GM18499 (cell line): ENCODE data around the gene NLRP2B.
"Not testable (repeated sequence)": the region's sequence is repeated elsewhere in the genome, so short reads cannot be mapped to it uniquely, and the experiment has no call there.

Experiments used
- ATAC-seq: cut with Tn5 transposase; IDR thresholded peaks from one replicate; pipeline ENCODE4 v1.9.1; 2021; ENCODE audit warnings: moderate number of reproducible peaks; ENCODE audit not compliant: insufficient read depth, unreplicated experiment

Gene NLRP2B

DNA sequence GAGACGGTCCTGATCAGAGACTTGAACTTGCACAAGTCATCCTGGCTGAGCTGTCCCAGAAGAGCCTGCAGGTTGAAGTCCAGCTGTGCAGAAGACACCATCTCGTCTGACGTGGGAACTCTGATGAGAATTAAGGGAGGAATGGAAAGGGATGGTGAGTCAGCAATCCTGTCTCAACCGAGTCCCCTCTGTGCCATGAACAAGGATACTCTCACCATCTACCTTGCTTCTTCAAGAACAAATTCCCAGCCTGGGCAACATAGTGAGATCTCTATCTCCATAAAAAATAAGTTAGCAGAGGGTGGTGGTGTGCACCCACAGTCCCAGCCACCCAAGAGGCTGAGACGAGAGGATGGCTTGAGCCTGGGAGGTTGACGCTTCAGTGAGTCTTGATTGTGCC lies at the start of gene NLRP2B:
NLRP2B (minus strand) TSS at position 101 of the 400 bp plus-strand sequence.
- ATAC-seq: no peak

DNA sequence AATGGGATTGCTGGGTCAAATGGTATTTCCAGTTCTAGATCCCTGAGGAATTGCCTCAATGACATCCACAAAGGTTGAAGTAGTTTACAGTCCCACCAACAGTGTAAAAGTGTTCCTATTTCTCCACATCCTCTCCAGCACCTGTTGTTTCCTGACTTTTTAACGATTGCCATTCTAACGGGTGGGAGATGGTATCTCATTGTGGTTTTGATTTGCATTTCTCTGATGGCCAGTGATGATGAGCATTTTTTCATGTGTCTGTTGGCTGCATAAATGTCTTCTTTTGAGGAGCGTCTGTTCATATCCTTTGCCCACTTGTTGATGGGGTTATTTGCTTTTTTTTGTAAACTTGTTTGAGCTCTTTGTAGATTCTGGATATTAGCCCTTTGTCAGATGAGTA lies 45.9 kb upstream of the NLRP2B start:
- not testable (repeated sequence) for ATAC-seq

- no peak for ATAC-seq
These were observed 1.3 kb upstream of the NLRP2B start for GRCh38 chrX:57681341-57681740.

DNA sequence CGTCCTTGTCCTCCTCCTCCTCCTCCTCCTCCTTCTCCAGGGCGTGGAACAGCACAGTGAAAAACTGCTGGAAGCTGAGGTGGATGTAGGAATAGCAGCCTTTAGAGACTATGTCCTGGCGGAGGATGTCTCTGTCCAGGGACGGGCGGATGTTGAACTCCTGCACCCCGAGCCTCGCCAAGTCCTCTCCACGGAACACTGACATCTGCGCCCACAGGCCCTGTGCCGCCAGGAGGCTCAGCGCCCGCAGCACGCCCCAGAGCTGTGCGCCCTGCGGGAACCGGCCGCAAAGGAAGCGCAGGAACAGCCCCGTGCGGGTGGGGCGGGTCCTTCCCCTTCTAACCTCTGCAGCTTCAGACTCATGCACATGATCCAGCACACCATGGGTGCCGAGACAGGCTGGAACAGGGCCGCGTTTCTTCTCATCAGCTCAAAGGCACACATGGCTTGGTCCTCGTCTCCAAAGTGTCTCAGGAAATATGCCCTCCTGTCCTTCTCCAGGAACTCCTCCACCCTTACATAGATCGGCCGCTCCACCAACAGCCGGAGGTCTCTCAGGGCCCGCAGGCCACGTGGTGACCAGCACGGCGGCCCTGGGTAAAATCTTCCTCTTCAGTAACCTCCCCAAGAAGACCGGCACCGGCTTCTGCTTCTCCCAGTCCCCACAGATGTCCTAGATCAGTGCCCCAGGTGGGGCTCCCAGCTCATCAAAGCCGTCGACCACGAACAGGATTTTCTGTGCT lies 1.2 kb downstream of the NLRP2B start:
- ATAC-seq: no peak

- no peak for ATAC-seq
These were observed 2.8 kb downstream of the NLRP2B start for GRCh38 chrX:57677132-57677858.

- no peak for ATAC-seq
These were observed 4.7 kb downstream of the NLRP2B start for GRCh38 chrX:57675320-57675719.

DNA sequence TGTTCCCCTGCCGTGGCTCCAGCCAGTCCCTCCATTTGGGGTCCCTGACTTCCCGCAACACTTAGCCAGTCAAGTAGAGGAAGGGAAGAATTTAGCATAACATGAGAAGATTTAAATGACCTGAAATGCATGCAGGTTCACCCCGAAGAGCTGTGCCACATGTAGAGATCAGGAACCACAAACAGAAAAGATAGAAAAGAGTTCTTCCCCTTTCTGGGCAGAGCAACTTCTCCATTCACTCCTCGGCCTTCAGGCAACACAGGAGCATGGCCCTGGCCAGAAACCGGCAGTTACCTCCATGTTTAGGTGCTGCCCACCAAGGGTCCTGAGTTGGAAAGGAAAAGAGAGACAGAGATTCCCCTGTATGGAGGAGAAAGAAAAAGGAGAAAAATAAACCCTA lies 5.2 kb downstream of the NLRP2B start:
- ATAC-seq: no peak

- no peak for ATAC-seq
These were observed 10.1 kb downstream of the NLRP2B start for GRCh38 chrX:57669961-57670360.

DNA sequence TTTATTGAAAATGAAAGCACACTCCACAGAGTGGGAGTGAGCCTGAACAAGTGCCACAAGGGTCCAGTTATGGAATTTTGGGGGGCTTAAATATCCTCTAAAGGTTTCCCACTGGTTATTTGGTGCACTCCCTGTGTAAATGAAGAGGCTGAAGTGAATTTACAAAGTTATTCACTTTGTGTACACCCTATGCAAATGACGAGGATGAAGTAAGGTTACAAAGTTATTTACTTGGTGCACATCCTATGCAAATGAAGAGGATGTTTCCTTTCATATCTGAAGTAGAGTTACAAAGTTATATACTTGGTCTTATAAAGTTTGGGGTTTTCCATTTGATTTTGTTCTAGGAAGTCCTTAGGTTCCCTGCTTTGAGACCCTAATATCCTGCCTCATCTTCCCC lies 13.1 kb downstream of the NLRP2B start:
- ATAC-seq: no peak

DNA sequence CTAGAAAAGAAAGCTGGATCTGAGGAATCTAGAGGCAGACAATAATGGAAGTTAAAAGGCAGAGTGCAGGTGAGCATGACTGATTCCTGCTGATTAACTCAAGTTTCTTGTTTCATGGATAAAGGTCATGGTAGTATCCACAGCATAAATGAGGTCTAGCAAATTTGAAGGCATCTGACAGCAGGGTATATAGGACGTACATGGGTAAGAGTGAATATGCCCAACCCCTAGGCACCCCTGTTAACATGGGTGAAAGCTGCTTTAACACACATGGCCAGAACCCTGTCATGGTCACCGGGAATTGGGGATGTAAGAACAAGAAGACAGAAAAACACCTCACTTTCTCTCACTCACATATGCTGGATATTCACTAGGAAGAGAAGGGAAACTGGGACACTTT lies 25.0 kb downstream of the NLRP2B start:
- ATAC-seq: no peak

- ATAC-seq: no peak
These were observed 27.4 kb downstream of the NLRP2B start for GRCh38 chrX:57652705-57653104.

DNA sequence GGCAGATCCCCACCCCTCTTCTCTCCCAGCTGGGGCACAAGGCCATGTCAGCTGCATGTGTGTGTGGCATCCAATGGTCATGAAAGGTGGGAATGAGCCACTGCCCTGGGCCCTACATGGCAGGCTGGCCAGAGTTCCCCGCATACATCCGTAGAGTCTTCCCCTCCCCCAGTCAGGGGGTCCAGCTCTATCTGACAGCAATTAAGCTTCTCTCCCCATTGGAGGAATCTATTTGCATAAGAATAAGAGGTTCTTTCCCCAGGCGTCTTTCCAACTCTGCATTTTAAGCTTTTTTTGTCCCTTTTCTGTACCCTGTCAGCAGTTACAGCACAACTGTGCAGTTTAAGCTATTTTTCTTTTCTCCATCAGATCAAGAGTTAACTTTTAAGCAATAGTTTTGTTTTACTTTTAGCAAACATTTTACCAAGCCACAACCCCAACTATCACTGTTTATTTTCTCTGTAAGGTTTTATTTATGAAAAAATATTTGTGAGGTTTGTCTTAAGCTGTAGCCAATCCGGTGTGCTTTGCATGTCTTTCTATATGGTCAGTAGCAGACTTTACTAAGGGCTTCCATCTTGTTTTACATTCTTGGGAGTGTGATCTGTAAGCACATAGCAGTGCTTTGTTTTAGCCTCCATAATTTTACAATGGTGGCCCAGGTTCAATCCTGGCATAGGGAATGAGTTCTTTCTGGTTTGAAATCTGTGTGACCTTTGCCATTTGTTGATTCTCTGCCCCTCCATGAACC lies 28.7 kb downstream of the NLRP2B start:
- no peak for ATAC-seq

- ATAC-seq: no peak
These were observed 33.0 kb downstream of the NLRP2B start for GRCh38 chrX:57647020-57647419.

- no peak for ATAC-seq
These were observed 36.4 kb downstream of the NLRP2B start for GRCh38 chrX:57643698-57644097.

DNA sequence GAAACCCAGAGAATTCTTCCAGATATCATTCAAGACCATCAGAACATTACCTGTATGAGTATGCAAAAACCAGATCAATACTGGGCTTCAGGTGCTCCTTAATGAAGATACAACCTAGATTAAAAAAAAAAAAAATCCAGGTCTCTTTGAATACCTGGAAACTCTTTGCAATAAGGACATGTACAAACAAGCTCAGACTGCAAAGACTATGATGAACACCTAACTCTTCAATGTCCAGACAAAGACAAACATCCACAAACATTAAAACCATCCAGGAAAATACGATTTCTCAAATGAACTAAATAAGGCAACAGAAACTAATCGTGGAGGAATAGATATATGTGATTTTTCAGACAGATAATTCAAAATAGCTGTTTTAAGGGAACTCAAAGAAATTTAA lies 38.7 kb downstream of the NLRP2B start:
- ATAC-seq: no peak

- no peak for ATAC-seq
These were observed 39.4 kb downstream of the NLRP2B start for GRCh38 chrX:57640674-57641016.

GRCh38 chrX:57629438-57629837 lies 50.6 kb downstream of the NLRP2B start:
- not testable (repeated sequence) for ATAC-seq
